Suprapubic skin (tissue), 3 donors: ENCODE results near the gene DOK4.

Source experiments
- EP300 ChIP-seq: sonication (generic); formaldehyde crosslinking; IDR thresholded peaks from one replicate; pipeline ENCODE4 v1.6.1; 2017; ENCODE audit warnings: antibody characterized with exemption
- TF ChIP-seq, protein P1 (sequence below), 2 donors: fragments of 200-600 bp in 1 of 2; fragments of 450-650 bp in 1 of 2; sonication (generic) in 1 of 2; IDR thresholded peaks; one replicate each; pipeline ENCODE4 v1.5.1; 2016 to 2019; ENCODE audit warnings: antibody characterized with exemption in 2 of 2, mild to moderate bottlenecking in 1 of 2, moderate library complexity in 1 of 2

DNA sequence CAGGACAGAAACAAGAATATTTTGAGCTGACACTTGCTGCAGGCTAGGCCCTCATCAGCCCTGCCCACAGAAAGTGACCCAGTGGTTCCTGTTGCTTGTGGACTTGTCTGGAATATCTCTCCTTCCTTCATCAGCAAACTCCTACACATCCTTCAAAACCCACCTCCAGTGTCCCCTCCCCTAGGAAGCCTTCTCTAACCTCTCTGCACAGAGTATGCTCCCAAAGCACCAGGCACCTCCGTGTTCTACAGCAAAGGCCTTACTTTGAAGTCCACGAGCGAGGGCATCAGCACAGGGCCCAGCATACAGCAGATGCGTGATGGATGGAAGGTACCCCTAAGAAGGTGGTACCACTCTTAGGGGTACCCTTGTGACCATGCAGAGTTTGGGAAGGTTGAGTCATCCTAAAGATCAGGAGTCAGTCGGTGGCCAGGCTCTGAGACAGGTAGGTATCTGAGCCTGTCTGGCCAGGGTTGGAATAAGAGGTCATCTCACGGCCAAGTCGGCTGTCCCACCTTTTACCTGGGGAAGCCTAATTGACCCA, 48.1 kb upstream of the DOK4 start:
- TF ChIP-seq, protein P1, sequence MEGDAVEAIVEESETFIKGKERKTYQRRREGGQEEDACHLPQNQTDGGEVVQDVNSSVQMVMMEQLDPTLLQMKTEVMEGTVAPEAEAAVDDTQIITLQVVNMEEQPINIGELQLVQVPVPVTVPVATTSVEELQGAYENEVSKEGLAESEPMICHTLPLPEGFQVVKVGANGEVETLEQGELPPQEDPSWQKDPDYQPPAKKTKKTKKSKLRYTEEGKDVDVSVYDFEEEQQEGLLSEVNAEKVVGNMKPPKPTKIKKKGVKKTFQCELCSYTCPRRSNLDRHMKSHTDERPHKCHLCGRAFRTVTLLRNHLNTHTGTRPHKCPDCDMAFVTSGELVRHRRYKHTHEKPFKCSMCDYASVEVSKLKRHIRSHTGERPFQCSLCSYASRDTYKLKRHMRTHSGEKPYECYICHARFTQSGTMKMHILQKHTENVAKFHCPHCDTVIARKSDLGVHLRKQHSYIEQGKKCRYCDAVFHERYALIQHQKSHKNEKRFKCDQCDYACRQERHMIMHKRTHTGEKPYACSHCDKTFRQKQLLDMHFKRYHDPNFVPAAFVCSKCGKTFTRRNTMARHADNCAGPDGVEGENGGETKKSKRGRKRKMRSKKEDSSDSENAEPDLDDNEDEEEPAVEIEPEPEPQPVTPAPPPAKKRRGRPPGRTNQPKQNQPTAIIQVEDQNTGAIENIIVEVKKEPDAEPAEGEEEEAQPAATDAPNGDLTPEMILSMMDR (IDR thresholded peaks at IDR 0.05), result no peak
- no peak for TF ChIP-seq EP300
